Peyer's patch (tissue), 4 donors: ENCODE results near the gene DSN1.

ENCODE experiments used
- CTCF ChIP-seq, 6 experiments: fragments of 450-650 bp in 4 of 6; fragments of 200-600 bp in 2 of 6; sonication (generic) in 1 of 6; IDR thresholded peaks; one replicate each; pipeline ENCODE4 v1.5.1; 2017 to 2019; ENCODE audit warnings: antibody characterized with exemption in 6 of 6, mild to moderate bottlenecking in 3 of 6, moderate library complexity in 1 of 6
- POLR2A ChIP-seq, 2 donors: fragments of 450-650 bp; IDR thresholded peaks; one replicate each; pipeline ENCODE4 v1.5.1; 2017; ENCODE audit warnings: antibody characterized with exemption in 2 of 2, mild to moderate bottlenecking in 2 of 2, moderate library complexity in 2 of 2

GRCh38 chr20:36800410-36800809 is 26.8 kb upstream of the DSN1 start:
- TF ChIP-seq CTCF (IDR thresholded peaks at IDR 0.05) (no peak), POLR2A (IDR thresholded peaks at IDR 0.05) (no peak)
